GM19240 (cell line): ENCODE data around the gene SOX12.
"Not testable (repeated sequence)": the region's sequence is repeated elsewhere in the genome, so short reads cannot be mapped to it uniquely, and the experiment has no call there.

Source experiments
- DNase-seq: peaks from one replicate; pipeline ENCODE4 v3.0.0; 2011; ENCODE audit warnings: low spot score; ENCODE audit not compliant: insufficient read length

The SOX12 gene

GRCh38 chr20:328975-329695 is 3.8 kb downstream of the SOX12 start:
- DNase-seq: no peak

DNA sequence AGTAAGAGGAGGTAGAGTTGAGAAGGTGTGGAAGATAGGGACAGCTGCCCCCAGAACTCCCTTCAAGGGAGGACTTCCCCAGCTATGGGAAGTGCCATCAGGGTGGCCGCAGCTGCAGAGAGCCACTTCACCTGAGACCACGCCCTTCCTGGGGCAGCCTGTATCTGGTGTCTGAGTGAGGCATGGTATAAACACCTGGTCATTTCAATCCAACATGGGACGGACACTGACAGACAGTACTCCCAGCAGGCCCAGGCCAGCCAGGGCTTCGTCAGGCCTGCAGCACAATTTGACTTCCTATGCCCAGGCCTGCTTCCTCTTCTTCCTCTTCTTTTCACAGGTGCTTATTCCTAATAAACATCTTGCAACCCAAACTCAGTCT is 4.5 kb downstream of the SOX12 start:
- DNase-seq: no peak

- DNase-seq: peak; percentile 70
Observed at GRCh38 chr20:330233-331149, 5.1 kb downstream of the SOX12 start.

DNA sequence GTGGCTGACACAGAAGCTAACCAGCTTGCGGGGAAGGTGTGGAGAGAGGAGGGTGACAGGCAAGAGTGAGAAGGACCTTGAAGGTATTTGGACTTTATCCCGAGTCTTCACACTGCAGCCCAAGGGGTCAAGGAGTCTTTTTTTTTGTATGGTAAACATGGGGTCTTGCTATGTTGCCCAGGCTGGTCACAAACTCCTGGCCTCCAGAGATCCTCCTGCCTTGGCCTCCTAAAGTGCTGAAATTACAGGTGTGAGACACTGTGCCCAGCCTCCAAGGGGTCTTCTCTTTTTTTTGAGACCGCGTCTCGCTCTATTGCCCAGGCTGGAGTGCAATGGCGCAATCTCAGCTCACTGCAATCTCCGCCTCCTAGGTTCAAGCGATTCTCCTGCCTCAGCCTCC is 9.2 kb downstream of the SOX12 start:
- no peak for DNase-seq

- DNase-seq: not testable (repeated sequence)
Observed at GRCh38 chr20:336040-336439, 10.7 kb downstream of the SOX12 start.

DNA sequence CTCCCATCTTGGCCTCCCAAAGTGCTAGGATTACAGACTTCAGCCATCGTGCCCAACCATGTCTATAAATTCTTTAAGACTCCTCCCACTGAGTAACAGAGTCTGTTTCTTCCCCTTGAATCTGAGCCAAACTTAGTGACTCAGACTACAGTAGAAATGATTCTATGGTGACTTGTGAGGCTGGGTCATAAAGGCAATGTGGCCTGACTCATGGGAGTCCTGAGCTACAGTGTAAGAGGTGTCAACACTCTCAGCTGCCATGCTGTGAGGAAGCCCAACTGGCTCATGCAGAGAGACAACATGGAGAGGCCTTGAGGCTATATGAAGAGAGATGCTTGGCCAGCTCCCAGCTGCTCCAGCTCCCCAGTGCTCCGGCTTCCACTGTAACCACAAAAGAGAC is 16.3 kb downstream of the SOX12 start:
- no peak for DNase-seq

DNA sequence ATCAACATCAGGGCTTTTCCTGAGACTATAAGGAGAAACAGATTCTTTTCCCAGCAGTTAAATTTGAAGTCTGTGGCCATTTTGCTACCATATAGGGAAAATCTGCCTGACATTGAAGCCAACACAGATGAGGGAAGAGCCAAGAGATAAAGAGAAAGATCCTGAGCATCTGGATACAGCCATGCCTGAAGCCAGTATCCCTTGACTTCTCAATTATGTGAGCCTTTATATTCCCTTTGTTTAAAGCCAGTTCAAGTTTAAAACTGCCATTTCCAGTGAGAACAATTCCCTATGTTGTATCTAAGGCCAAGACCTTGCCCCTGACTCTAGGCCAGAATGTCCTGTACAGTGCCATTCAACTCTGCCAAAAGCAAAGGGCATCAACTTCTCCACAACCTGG is 17.8 kb downstream of the SOX12 start:
- DNase-seq: no peak

DNA sequence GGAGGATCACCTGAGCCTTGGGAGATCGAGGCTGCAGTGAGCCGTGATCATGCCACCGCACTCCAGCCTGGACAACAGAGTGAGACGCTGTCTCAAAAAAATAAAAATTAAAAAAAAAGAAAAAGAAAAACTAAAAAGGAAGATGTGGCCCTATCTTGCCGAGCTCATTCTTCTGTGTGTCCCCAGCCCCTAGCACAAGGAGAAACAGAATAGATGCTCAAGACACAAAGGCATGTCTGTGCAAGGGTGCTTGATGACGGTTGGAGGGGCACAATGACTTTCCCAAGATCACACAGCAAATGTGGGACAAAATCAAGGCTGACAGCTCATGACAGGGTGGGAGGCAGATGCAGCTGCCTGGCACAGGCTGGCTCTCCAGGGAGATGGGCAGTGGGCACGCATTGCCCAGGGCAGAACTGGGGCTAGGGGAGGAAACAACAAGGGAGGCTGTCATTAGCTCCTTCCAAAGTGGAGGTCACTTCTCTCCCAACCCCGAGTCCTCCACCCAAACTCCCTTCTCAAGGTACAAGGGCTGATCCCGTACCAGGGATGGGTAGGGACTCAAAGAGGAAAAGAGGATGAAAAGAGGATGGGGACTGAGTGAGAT is 20.8 kb downstream of the SOX12 start:
- no peak for DNase-seq

DNA sequence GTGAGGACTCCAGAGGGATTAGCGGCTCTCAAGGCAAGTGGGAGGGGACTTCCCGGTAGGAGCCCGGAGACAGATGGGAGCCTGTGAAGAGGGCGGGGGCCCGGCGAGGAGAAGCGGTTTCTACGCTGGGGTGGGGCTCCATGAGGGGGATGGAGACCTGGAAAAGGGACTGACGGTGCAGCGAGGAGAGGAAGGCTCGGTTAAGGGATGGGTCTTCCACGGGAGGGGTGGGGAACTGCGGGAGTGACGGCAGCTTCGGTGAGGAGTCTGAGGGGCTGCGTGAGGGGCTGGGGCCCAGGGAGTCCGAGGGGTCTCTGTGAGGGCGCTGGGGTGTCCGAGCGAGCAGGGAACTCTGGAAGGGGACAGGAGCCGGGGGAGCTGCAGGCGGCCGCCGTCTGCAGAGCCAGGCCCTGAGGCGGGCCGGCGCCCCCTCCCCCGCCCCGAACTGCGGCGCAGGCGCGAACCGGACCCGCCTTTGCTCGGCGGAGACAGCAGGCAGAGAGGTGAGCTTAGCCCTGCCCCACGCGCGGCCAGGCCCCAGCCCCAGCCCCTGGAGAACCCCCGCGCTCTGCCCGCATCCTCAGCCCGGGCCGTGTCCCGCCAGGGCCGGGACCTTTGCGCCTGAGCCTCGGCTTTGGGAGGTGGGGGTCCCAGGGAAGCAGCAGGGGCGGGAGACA is 21.4 kb downstream of the SOX12 start, which contains the start of gene NRSN2:
NRSN2 (plus strand) TSS at position 472 of the 677 bp plus-strand sequence. CDS start 2,533 bp downstream, outside the sequence.
- DNase-seq: peak; percentile 59

DNA sequence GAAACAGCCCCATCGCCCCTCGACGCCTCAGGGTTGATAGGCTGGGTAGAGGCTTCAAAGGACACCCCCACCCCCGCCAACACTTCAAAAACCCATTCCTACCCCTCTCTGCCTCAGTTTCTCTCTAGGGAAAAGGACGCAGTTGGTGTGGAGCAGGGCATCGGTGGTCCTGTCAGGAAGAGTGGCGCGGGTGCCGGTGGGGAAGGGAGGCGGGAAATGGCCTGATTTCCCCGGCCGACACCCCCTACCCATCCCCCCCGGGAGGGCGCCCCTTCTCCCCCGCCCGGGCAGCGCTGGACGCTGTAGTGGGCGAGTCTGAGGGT is 21.9 kb downstream of the SOX12 start:
- no peak for DNase-seq

DNA sequence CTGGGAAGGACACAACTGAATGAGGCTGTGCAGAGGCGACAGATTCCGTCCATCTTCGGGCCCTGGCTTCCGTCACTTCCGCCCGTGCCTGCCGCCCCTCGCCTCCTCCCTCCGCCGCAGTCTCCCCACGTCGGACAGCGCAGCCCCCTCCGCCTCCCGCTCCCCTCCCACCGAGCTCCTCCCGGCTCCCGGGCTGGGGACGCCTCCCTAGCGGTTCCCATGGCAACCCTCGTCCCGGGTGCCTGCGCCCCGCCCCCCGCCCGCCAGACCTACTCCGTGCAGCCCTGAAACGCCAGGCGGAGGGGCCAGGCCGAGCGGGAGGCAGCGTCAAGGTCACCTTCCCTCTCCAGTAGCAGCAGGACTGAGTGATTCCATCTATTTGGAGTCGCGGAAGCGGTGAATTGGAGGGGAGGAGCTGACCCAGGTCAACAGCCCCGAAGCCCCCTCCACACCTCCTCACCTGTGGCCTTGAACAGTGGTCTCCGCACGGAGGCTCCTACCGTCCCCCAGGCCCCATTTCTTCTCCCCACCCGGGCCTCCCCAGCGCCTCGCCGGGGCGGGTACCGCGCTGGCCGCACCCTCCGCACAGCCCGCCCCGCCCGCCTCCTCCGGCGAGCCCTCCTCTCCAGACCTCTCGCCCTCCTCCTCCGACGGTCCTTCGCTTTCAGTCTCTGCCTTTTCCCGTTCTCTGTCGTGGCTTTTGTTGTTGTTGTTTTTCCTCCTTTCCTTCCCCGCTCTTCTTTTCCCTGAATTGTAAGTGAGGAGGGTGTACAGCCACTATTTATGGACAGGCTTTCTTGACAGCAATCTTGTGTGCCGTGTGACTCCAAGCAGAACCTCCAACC is 22.5 kb downstream of the SOX12 start:
- peak; percentile 72 for DNase-seq

- no peak for DNase-seq
Observed at GRCh38 chr20:348972-349841, 23.9 kb downstream of the SOX12 start.

DNA sequence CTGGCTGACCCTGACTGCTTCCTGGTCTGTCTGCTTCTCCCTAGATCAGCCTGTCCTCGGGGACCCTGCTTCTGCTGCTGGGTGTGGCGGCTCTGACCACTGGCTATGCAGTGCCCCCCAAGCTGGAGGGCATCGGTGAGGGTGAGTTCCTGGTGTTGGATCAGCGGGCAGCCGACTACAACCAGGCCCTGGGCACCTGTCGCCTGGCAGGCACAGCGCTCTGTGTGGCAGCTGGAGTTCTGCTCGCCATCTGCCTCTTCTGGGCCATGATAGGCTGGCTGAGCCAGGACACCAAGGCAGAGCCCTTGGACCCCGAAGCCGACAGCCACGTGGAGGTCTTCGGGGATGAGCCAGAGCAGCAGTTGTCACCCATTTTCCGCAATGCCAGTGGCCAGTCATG is 27.8 kb downstream of the SOX12 start:
- no peak for DNase-seq

GRCh38 chr20:354298-354977 is 29.1 kb downstream of the SOX12 start:
- peak; percentile 80 for DNase-seq

GRCh38 chr20:356154-356553 is 30.8 kb downstream of the SOX12 start:
- DNase-seq: not testable (repeated sequence)

DNA sequence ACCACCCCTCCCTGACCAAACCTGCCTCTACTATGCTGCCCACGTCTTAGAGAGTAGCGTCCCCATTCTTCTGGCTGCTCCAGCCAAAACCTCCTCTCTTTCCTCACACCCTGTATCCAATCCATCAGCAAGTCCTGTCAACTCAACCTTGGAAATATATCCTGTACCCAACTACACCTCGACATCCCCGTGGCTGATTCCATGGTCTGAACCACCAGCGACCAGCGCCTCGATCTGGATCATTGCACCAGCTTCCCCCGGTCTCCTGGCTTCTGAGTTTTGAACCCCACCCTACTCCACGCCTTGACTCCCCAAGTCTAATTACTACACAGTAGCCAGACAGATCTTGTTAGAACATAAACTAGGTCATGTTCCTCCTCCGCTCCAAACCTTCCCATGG is 31.4 kb downstream of the SOX12 start:
- no peak for DNase-seq

DNA sequence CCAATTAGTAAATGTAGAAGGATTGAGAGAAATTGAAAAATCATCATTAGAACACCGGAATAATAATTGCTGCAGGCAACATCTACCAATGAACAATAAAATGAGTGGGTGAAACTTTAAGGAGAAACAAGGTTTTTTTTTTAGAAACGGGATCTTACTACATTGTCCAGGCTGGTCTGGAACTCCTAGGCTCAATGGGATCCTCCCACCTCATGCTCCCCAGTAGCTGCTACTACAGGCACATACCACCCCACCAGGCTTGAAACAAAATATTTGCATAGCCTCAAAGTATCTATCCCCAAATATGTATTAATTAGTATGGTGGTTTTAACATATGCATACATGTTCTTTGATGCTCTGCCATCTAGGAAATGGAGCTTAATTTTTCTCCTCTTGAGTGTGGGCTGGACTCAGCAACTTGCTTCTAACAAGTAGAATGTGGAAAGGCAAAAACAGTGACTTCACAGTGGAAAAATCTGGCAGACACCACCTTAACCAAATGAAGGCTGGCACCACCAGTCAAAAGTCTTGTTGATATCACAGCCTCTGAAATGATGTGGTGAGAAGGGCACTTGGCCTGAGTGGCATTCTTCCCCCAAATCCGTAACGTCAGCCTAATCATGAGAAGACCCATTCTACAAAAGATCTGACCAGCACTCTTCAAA is 33.7 kb downstream of the SOX12 start:
- no peak for DNase-seq

GRCh38 chr20:361561-361960 is 36.2 kb downstream of the SOX12 start:
- no peak for DNase-seq
